GM18867 (cell line): ENCODE results near the gene KLHDC4.

ENCODE experiments used
- ATAC-seq: cut with Tn5 transposase; IDR thresholded peaks from one replicate; pipeline ENCODE4 v1.9.1; 2021; ENCODE audit warnings: mild to moderate bottlenecking, moderate library complexity; ENCODE audit not compliant: unreplicated experiment

Gene KLHDC4

GRCh38 chr16:87662254-87663204 lies 103.3 kb downstream of the KLHDC4 start:
- ATAC-seq = no peak

GRCh38 chr16:87661561-87661960 lies 104.2 kb downstream of the KLHDC4 start:
- no peak for ATAC-seq

GRCh38 chr16:87658564-87659225 lies 107.1 kb downstream of the KLHDC4 start:
- ATAC-seq = no peak
